Peyer's patch (tissue), 4 donors: ENCODE data around the gene EPS8L3.

Experiments
- POLR2A ChIP-seq, 2 donors: fragments of 450-650 bp; IDR thresholded peaks; one replicate each; pipeline ENCODE4 v1.5.1; 2017; ENCODE audit warnings: antibody characterized with exemption in 2 of 2, mild to moderate bottlenecking in 2 of 2, moderate library complexity in 2 of 2
- TF ChIP-seq, protein P1 (sequence below), 6 experiments: fragments of 450-650 bp in 4 of 6; fragments of 200-600 bp in 2 of 6; sonication (generic) in 1 of 6; IDR thresholded peaks; one replicate each; pipeline ENCODE4 v1.5.1; 2017 to 2019; ENCODE audit warnings: antibody characterized with exemption in 6 of 6, mild to moderate bottlenecking in 3 of 6, moderate library complexity in 1 of 6

DNA sequence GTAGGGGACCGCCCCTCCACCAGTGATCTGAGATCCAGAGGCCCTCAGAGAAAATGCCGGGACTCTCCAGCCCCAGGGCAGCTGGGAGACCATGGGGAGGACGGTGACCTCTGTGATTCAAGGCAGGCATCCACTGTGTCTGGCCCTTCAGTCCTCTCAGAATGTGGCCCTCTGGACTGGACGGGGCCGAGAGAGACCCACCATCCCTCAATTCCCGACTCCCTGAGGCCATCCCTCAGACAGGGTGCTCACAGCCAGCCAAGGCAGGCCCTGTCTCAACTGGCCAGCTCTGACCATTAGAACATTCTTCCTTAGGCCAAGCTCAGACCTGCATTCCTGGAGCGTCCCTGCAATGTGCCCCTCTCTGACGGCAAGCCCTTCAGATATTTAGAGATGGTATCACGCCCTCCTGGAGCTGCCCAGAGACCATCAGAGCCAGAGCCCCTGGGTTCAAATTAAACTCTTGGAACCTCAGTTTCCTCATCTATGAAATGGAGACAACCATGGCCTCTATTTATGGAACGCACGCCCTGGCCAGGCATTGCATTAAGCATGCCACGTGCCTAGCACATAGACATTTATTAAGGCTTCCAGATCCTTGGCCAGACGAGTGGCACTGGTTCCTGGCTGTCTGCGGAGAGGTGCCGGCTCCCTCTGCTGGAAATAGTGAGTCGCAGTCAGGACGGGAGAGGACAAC lies 9.6 kb upstream of the EPS8L3 start:
- TF ChIP-seq, protein P1, sequence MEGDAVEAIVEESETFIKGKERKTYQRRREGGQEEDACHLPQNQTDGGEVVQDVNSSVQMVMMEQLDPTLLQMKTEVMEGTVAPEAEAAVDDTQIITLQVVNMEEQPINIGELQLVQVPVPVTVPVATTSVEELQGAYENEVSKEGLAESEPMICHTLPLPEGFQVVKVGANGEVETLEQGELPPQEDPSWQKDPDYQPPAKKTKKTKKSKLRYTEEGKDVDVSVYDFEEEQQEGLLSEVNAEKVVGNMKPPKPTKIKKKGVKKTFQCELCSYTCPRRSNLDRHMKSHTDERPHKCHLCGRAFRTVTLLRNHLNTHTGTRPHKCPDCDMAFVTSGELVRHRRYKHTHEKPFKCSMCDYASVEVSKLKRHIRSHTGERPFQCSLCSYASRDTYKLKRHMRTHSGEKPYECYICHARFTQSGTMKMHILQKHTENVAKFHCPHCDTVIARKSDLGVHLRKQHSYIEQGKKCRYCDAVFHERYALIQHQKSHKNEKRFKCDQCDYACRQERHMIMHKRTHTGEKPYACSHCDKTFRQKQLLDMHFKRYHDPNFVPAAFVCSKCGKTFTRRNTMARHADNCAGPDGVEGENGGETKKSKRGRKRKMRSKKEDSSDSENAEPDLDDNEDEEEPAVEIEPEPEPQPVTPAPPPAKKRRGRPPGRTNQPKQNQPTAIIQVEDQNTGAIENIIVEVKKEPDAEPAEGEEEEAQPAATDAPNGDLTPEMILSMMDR (IDR thresholded peaks at IDR 0.05), result peak; percentile 47 to 98 (median 90)
- no peak for TF ChIP-seq POLR2A (IDR thresholded peaks at IDR 0.05)
